OCI-LY7 (cell line): ENCODE measurements around the gene LRP3. TPM values are rescaled to one million over a fixed set of nuclear protein-coding genes. Genes with fewer than 3 reads are reported as not detected.

Experiments
- BruUV-seq: library from RNA; stranded (reverse); fragments of 400-500 nt; replicated peaks from 2 replicates; lab custom pipeline; 2021; lab: Mats Ljungman, UMichigan
- CTCF ChIA-PET: fragments of 300-600 bp; sonication (Branson Sonifier 250); formaldehyde crosslinking; loops from one replicate; lab custom pipeline; 2022; ENCODE audit warnings: antibody characterized with exemption; ENCODE audit not compliant: unreplicated experiment; lab: Charles Lee
- POLR2A ChIA-PET: fragments of 300-600 bp; sonication (Branson Sonifier 250); formaldehyde crosslinking; loops from one replicate; lab custom pipeline; 2022; ENCODE audit warnings: antibody characterized with exemption; lab: Charles Lee
- DNase-seq: peaks from one replicate; pipeline ENCODE4 v3.0.0-alpha.2; 2015; ENCODE audit warnings: low spot score
- H2AFZ ChIP-seq: fragments of 200-600 bp; sonication (generic), shearing (Covaris generic); 2 replicates; pipeline ENCODE4 v1.6.1; 2014; ENCODE audit warnings: mild to moderate bottlenecking, antibody characterized with exemption, low read length, moderate library complexity
- H3K27ac ChIP-seq: fragments of 200-600 bp; sonication (generic); 2 replicates; pipeline ENCODE4 v1.5.1; 2014; ENCODE audit warnings: mixed run types, low read depth, mild to moderate bottlenecking, moderate library complexity, low read length, inconsistent platforms; ENCODE audit not compliant: poor library complexity, severe bottlenecking
- H3K36me3 ChIP-seq: fragments of 200-600 bp; sonication (generic); 2 replicates; pipeline ENCODE4 v1.6.1; 2014; ENCODE audit warnings: mild to moderate bottlenecking, antibody characterized with exemption, low read length, moderate library complexity, mixed read lengths; ENCODE audit not compliant: insufficient read depth
- H3K4me1 ChIP-seq: fragments of 200-600 bp; sonication (generic); 2 replicates; pipeline ENCODE4 v1.5.1; 2014; ENCODE audit warnings: mild to moderate bottlenecking, low read length; ENCODE audit not compliant: insufficient read depth, poor library complexity, severe bottlenecking
- H3K4me2 ChIP-seq: fragments of 200-600 bp; sonication (generic); 2 replicates; pipeline ENCODE4 v1.6.1; 2014; ENCODE audit warnings: mild to moderate bottlenecking, low read length
- H3K4me3 ChIP-seq: fragments of 200-600 bp; sonication (generic); 2 replicates; pipeline ENCODE4 v1.5.1; 2014; ENCODE audit warnings: mild to moderate bottlenecking, low read depth, low read length; ENCODE audit not compliant: poor library complexity, severe bottlenecking
- H3K79me2 ChIP-seq: fragments of 200-600 bp; sonication (generic); 2 replicates; pipeline ENCODE4 v1.6.1; 2016; ENCODE audit warnings: low read depth, mild to moderate bottlenecking, low read length, moderate library complexity, mixed read lengths; ENCODE audit not compliant: insufficient read depth
- H3K9me2 ChIP-seq: fragments of 200-600 bp; sonication (generic); 2 replicates; pipeline ENCODE4 v1.6.1; 2016; ENCODE audit warnings: mild to moderate bottlenecking, low read length, mixed read lengths; ENCODE audit not compliant: insufficient read depth
- H3K9me3 ChIP-seq: fragments of 200-600 bp; sonication (generic); 2 replicates; pipeline ENCODE4 v1.6.1; 2014; ENCODE audit warnings: mild to moderate bottlenecking, mixed run types, low read length, mixed read lengths
- H4K20me1 ChIP-seq: fragments of 200-600 bp; sonication (generic); 2 replicates; pipeline ENCODE4 v1.6.1; 2014; ENCODE audit warnings: mild to moderate bottlenecking, antibody characterized with exemption, low read length, moderate library complexity, mixed read lengths; ENCODE audit not compliant: insufficient read depth
- CTCF ChIP-seq: fragments of 200-600 bp; sonication (generic); conservative IDR thresholded peaks from 2 replicates; pipeline ENCODE4 v1.5.1; 2014; ENCODE audit warnings: mild to moderate bottlenecking, antibody characterized with exemption, low read length, moderate library complexity, mixed read lengths
- EZH2phosphoT487 ChIP-seq: fragments of 200-600 bp; sonication (generic); IDR thresholded peaks from 2 replicates; pipeline ENCODE4 v1.6.1; 2018; ENCODE audit warnings: low read depth, borderline replicate concordance, mild to moderate bottlenecking, mixed run types, antibody characterized with exemption, low read length, moderate library complexity, mixed read lengths
- intact Hi-C: fragments of 100-400 bp; cut with micrococcal nuclease; formaldehyde crosslinking; loops from one replicate; pipeline ENCODE4 v1.10.0; 2022; ENCODE audit not compliant: unreplicated experiment
- total RNA-seq, 2 experiments: library from RNA; depleted of rRNA in 1 of 2; stranded (reverse); fragments of >200 nt in 1 of 2; shearing (Covaris generic) in 1 of 2; gene quantifications; 2 replicates each; pipeline ENCODE4 v1.2.3, GENCODE V29; 2014 to 2022

Gene LRP3
- total RNA-seq, 2 experiments from 2014 or later: not detected

GRCh38 chr19:33210266-33210940, 16.3 kb downstream of the LRP3 start:
- no peaks in the 10 kb centered on the region for H4K20me1 ChIP-seq
- no TSS peak for BruUV-seq
- H2AFZ ChIP-seq: no peak overlapping the region
- no peak for DNase-seq
- no peak overlapping the region for H3K4me2 ChIP-seq
- no peaks in the 10 kb centered on the region for H3K9me2 ChIP-seq
- CTCF ChIA-PET: no interaction called here
- H3K79me2 ChIP-seq: no peaks in the 10 kb centered on the region
- H3K27ac ChIP-seq: no peak overlapping the region
- no peak for TF ChIP-seq CTCF
- no peak for TF ChIP-seq EZH2phosphoT487
- H3K9me3 ChIP-seq: no peaks in the 10 kb centered on the region
- no peaks in the 10 kb centered on the region for H3K4me1 ChIP-seq
- no peak overlapping the region for H3K4me3 ChIP-seq
- intact Hi-C loops: no loop called here
- no peaks in the 10 kb centered on the region for H3K36me3 ChIP-seq
- POLR2A ChIA-PET: no interaction called here

GRCh38 chr19:33211794-33212435, 17.8 kb downstream of the LRP3 start:
- no peak for TF ChIP-seq CTCF
- TF ChIP-seq EZH2phosphoT487: no peak
- Histone ChIP-seq H3K4me2 (no peak overlapping the region), H3K36me3 (no peaks in the 10 kb centered on the region), H3K27ac (no peak overlapping the region), H4K20me1 (no peaks in the 10 kb centered on the region), H3K4me3 (no peak overlapping the region), H3K4me1 (no peaks in the 10 kb centered on the region), H3K9me2 (no peaks in the 10 kb centered on the region), H3K79me2 (no peaks in the 10 kb centered on the region), H3K9me3 (no peaks in the 10 kb centered on the region), H2AFZ (no peak overlapping the region)
- ChIA-PET POLR2A (no interaction called here), CTCF (no interaction called here)
- no TSS peak for BruUV-seq
- no peak for DNase-seq
- intact Hi-C loops: no loop called here
